Ishikawa (cell line): ENCODE measurements around the gene EIF6.

ENCODE experiments used
- CEBPB ChIP-seq: IDR thresholded peaks from 2 replicates; pipeline ENCODE4 v1.6.1; 2012
- CREB1 ChIP-seq: IDR thresholded peaks from 2 replicates; pipeline ENCODE4 v1.6.1; 2012; ENCODE audit warnings: low read depth
- EGR1 ChIP-seq: IDR thresholded peaks from 2 replicates; pipeline ENCODE4 v1.6.1; 2012
- EP300 ChIP-seq: IDR thresholded peaks from 2 replicates; pipeline ENCODE4 v1.6.1; 2012; ENCODE audit warnings: borderline replicate concordance
- FOXM1 ChIP-seq: IDR thresholded peaks from 2 replicates; pipeline ENCODE4 v1.6.1; 2012; ENCODE audit warnings: low read depth, borderline replicate concordance
- NFIC ChIP-seq: IDR thresholded peaks from 2 replicates; pipeline ENCODE4 v1.6.1; 2012
- RAD21 ChIP-seq: IDR thresholded peaks from 2 replicates; pipeline ENCODE4 v1.6.1; 2012; ENCODE audit warnings: low read depth
- TAF1 ChIP-seq: IDR thresholded peaks from 2 replicates; pipeline ENCODE4 v1.6.1; 2012; ENCODE audit warnings: low read depth, mild to moderate bottlenecking
- TCF12 ChIP-seq: IDR thresholded peaks from 2 replicates; pipeline ENCODE4 v1.6.1; 2012; ENCODE audit warnings: low read depth
- TEAD4 ChIP-seq: IDR thresholded peaks from 2 replicates; pipeline ENCODE4 v1.6.1; 2012
- YY1 ChIP-seq: IDR thresholded peaks from 2 replicates; pipeline ENCODE4 v1.6.1; 2012; ENCODE audit warnings: low read depth
- ZBTB7A ChIP-seq: IDR thresholded peaks from 2 replicates; pipeline ENCODE4 v1.6.1; 2012; ENCODE audit warnings: low read depth
- TF ChIP-seq, protein P1 (sequence below): IDR thresholded peaks from 2 replicates; pipeline ENCODE4 v1.6.1; 2012
- TF ChIP-seq, protein P2 (sequence below): IDR thresholded peaks from 2 replicates; pipeline ENCODE4 v1.6.1; 2012
- TF ChIP-seq, protein P3 (sequence below): IDR thresholded peaks from 2 replicates; pipeline ENCODE4 v1.6.1; 2012; ENCODE audit warnings: low read depth, mild to moderate bottlenecking

EIF6 gene

DNA sequence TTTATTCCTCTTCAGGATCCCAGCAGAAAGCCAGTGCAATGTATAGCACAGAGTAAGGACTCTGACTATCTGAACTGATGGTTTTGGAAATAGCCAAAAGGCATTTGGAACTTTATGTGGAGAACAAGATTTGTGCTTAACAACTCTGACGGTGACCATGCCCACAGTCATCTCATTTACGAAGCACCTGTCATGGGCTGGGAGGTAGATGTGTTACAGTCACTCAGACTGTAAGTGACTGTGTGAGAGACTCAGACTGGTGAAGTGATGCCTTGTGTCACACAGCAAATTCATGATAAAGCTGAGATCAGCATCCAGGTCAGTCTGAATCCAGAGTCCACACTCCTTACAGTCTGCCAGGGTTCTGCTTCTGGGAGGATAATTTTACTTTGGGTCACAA lies 31.5 kb upstream of the EIF6 start:
- no peak for TF ChIP-seq FOXM1
- TF ChIP-seq, protein P1, sequence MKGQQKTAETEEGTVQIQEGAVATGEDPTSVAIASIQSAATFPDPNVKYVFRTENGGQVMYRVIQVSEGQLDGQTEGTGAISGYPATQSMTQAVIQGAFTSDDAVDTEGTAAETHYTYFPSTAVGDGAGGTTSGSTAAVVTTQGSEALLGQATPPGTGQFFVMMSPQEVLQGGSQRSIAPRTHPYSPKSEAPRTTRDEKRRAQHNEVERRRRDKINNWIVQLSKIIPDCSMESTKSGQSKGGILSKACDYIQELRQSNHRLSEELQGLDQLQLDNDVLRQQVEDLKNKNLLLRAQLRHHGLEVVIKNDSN = no peak
- no peak for TF ChIP-seq TCF12
- TF ChIP-seq ZBTB7A = no peak
- no peak for TF ChIP-seq NFIC
- no peak for TF ChIP-seq CEBPB
- no peak for TF ChIP-seq YY1
- no peak for TF ChIP-seq TAF1
- no peak for TF ChIP-seq CREB1
- TF ChIP-seq, protein P2, sequence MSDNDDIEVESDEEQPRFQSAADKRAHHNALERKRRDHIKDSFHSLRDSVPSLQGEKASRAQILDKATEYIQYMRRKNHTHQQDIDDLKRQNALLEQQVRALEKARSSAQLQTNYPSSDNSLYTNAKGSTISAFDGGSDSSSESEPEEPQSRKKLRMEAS = no peak
- TF ChIP-seq EP300 = no peak
- no peak for TF ChIP-seq TEAD4
- TF ChIP-seq EGR1 = no peak
- TF ChIP-seq, protein P3, sequence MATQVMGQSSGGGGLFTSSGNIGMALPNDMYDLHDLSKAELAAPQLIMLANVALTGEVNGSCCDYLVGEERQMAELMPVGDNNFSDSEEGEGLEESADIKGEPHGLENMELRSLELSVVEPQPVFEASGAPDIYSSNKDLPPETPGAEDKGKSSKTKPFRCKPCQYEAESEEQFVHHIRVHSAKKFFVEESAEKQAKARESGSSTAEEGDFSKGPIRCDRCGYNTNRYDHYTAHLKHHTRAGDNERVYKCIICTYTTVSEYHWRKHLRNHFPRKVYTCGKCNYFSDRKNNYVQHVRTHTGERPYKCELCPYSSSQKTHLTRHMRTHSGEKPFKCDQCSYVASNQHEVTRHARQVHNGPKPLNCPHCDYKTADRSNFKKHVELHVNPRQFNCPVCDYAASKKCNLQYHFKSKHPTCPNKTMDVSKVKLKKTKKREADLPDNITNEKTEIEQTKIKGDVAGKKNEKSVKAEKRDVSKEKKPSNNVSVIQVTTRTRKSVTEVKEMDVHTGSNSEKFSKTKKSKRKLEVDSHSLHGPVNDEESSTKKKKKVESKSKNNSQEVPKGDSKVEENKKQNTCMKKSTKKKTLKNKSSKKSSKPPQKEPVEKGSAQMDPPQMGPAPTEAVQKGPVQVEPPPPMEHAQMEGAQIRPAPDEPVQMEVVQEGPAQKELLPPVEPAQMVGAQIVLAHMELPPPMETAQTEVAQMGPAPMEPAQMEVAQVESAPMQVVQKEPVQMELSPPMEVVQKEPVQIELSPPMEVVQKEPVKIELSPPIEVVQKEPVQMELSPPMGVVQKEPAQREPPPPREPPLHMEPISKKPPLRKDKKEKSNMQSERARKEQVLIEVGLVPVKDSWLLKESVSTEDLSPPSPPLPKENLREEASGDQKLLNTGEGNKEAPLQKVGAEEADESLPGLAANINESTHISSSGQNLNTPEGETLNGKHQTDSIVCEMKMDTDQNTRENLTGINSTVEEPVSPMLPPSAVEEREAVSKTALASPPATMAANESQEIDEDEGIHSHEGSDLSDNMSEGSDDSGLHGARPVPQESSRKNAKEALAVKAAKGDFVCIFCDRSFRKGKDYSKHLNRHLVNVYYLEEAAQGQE = no peak

DNA sequence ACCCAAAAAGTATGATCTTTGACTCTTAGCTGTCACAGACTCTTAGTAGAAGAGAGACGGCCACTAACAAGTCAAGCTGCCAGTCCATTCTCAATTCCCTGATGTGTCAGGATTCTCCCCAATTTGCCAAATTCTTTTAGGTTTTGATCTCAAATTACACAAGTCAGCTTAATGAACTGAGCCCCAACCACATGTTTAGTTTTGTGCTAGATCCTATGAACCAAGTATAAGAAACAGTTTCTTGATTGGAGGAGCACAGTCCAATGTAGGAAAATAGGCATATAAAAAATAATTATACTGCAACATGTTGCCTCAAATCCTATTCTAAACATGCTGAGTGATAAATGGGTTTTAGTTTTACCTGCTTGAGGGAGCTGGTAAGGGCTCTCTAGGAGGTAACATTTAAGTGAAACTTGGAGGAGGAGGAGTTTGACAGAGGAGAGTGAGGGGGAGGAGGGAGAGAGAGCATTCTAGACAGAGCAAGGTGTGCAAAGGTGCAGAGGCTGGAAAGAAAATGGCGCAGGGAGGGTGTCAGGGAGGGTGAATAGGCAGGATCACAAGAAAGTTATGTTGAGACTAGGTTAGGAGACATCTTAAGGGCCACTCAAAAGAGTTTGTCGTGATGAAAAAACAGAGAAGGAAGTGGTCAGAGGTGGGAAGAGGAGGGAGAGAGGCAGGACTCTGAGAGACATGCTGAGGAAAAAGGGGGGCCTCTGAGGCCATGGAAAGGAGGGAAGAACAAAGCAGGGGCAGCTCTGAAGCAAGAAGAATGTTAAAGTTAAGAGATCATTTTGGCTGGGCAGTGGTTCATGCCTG lies 30.5 kb upstream of the EIF6 start:
- no peak for TF ChIP-seq ZBTB7A
- TF ChIP-seq, protein P2 = no peak
- TF ChIP-seq TCF12 = no peak
- no peak for TF ChIP-seq YY1
- TF ChIP-seq CEBPB = no peak
- no peak for TF ChIP-seq EP300
- no peak for TF ChIP-seq CREB1
- no peak for TF ChIP-seq FOXM1
- TF ChIP-seq, protein P1 = no peak
- TF ChIP-seq RAD21 = no peak

DNA sequence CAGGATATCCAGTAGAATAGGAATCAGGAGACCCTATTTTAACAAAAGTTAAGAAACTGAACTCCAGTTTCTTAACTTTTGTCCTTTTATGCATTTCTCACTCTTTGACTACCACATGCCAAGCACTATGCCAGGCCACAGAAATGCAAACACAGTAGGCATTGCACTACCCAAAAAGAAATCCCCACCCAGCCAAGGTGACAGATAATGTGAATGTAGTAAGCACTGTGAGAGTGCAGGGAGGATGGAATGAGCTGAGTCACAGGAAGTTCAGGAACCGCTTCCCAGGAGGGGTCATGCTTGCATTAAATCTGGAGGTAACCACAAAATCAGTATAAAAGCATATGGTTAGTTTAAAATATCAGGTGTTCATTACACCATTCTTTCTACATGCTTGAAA lies 27.7 kb upstream of the EIF6 start:
- TF ChIP-seq, protein P2 = no peak; the same call in 1 of the 2 replicates
- TF ChIP-seq TCF12 (peak; percentile 68; the same call in 1 of the 2 replicates), RAD21 (no peak), EGR1 (no peak), NFIC (peak; percentile 37; the same call in 1 of the 2 replicates), TAF1 (no peak), EP300 (peak; percentile 71; the same call in 1 of the 2 replicates), FOXM1 (no peak), TEAD4 (peak; percentile 71)
- TF ChIP-seq, protein P1 = no peak
- TF ChIP-seq, protein P3 = no peak

DNA sequence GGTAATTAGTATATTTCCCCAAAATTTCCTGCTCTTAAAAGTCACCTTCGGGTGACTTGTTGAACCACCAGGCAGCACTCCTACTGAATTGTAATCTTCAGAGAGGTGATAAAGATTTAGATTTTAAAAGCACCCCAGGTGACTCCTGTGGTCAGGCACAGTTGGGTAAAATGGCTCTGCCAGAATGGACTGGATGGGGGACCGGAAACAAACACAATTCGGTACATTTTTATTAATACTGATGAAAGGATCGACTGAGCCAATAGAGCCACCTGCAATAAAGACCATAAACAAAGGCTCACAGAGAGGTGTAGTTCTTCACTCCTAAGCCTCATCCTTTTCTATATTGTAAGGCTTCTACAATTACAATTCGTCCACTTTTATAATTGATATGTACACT lies 27.2 kb upstream of the EIF6 start:
- TF ChIP-seq EP300 (no peak), CREB1 (no peak), RAD21 (no peak), TCF12 (no peak), NFIC (no peak), CEBPB (no peak), FOXM1 (no peak), ZBTB7A (no peak), EGR1 (no peak), TAF1 (no peak), TEAD4 (no peak), YY1 (no peak)
- TF ChIP-seq, protein P2 = no peak
- TF ChIP-seq, protein P1 = no peak
- TF ChIP-seq, protein P3 = no peak
